Chondrocyte (in vitro differentiated cells): Measurements from ENCODE around the gene PBOV1. TPM values are rescaled to one million over a fixed set of nuclear protein-coding genes. Genes with fewer than 3 reads are reported as not detected.

ENCODE experiments used
- DNase-seq: peaks from one replicate; pipeline ENCODE4 v3.0.0; 2021; ENCODE audit warnings: mixed read lengths, low spot score
- H3K27ac Mint-ChIP-seq: one replicate; pipeline ENCODE4 v1.8.0; 2021; ENCODE audit warnings: mild to moderate bottlenecking, moderate library complexity, mixed read lengths; ENCODE audit not compliant: unreplicated experiment
- H3K27me3 Mint-ChIP-seq: 2 replicates; pipeline ENCODE4 v1.8.0; 2021; ENCODE audit warnings: low read depth, mixed read lengths
- H3K36me3 Mint-ChIP-seq: 2 replicates; pipeline ENCODE4 v1.8.0; 2021; ENCODE audit warnings: low read depth, mixed read lengths
- H3K4me1 Mint-ChIP-seq: 2 replicates; pipeline ENCODE4 v1.8.0; 2021; ENCODE audit warnings: low read depth, mild to moderate bottlenecking, mixed read lengths
- H3K4me3 Mint-ChIP-seq: one replicate; pipeline ENCODE4 v1.8.0; 2021; ENCODE audit warnings: mild to moderate bottlenecking, moderate library complexity, mixed read lengths; ENCODE audit not compliant: unreplicated experiment
- H3K9me3 Mint-ChIP-seq: 2 replicates; pipeline ENCODE4 v1.8.0; 2021; ENCODE audit warnings: low read depth, mixed read lengths
- total RNA-seq: library from RNA; stranded (reverse); gene quantifications from 3 replicates; pipeline ENCODE4 v1.2.1, GENCODE V29; 2021
- TF ChIP-seq, protein P1 (sequence below): fragments of 200-600 bp; sonication (generic); IDR thresholded peaks from 2 replicates; pipeline ENCODE4 v1.5.0; 2021; ENCODE audit warnings: antibody characterized with exemption, mild to moderate bottlenecking, moderate library complexity

Gene PBOV1
- total RNA-seq, 1 donor from 2014 or later, result not detected

DNA sequence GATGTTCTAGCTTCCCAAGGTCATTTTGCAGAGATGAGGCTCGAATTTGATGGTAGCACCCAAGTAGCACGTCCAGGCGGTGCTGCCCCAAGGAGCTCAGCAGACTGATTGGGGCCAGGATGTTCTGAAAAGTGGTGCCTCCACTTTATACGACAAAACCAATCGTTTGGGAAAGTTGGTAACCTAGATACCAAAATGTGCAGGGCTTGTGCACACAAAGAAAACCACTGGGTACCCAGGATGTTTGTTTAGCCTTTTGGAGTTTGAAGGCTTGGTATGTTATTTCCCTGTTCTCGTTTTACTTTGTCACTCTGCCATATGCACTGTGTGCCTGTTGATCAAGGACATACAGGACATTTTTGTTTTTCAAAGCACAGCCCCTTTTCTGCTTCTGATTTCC is 40.7 kb upstream of the PBOV1 start:
- H3K36me3 Mint-ChIP-seq, result peaks cover 4% of the 10 kb centered on the region

DNA sequence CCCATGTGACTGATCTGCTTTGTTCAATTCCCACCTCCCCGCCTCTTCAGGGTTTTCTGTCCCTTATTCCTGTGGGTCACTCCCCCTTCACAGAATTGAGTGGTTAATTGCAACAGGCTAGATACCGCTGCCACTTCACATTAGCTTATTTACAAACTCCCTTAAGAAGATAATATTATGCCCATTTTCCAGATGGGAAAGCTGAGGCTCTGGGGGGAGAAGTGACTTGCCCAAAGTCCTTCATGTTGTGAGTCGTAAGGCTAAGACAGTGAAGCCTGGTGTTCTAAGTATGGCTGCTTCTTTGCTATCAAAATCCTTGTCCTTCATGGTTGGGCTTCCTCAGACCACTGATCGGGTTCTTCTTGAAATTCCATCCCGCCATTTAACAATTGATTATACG is 39.9 kb upstream of the PBOV1 start:
- Mint-ChIP-seq H3K36me3 (peaks cover 4% of the 10 kb centered on the region), H3K27me3 (no peaks in the 10 kb centered on the region), H3K4me1 (no peaks in the 10 kb centered on the region), H3K9me3 (no peaks in the 10 kb centered on the region), H3K27ac (no peak overlapping the region), H3K4me3 (no peak overlapping the region)
- TF ChIP-seq, protein P1, sequence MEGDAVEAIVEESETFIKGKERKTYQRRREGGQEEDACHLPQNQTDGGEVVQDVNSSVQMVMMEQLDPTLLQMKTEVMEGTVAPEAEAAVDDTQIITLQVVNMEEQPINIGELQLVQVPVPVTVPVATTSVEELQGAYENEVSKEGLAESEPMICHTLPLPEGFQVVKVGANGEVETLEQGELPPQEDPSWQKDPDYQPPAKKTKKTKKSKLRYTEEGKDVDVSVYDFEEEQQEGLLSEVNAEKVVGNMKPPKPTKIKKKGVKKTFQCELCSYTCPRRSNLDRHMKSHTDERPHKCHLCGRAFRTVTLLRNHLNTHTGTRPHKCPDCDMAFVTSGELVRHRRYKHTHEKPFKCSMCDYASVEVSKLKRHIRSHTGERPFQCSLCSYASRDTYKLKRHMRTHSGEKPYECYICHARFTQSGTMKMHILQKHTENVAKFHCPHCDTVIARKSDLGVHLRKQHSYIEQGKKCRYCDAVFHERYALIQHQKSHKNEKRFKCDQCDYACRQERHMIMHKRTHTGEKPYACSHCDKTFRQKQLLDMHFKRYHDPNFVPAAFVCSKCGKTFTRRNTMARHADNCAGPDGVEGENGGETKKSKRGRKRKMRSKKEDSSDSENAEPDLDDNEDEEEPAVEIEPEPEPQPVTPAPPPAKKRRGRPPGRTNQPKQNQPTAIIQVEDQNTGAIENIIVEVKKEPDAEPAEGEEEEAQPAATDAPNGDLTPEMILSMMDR, result no peak
- DNase-seq, result no peak

More for the DNA sequence above, 40.7 kb upstream of the PBOV1 start:
- Mint-ChIP-seq H3K27me3 (no peaks in the 10 kb centered on the region), H3K4me1 (no peaks in the 10 kb centered on the region), H3K9me3 (no peaks in the 10 kb centered on the region), H3K27ac (no peak overlapping the region), H3K4me3 (no peak overlapping the region)
- DNase-seq, result no peak
- TF ChIP-seq, protein P1, result no peak

DNA sequence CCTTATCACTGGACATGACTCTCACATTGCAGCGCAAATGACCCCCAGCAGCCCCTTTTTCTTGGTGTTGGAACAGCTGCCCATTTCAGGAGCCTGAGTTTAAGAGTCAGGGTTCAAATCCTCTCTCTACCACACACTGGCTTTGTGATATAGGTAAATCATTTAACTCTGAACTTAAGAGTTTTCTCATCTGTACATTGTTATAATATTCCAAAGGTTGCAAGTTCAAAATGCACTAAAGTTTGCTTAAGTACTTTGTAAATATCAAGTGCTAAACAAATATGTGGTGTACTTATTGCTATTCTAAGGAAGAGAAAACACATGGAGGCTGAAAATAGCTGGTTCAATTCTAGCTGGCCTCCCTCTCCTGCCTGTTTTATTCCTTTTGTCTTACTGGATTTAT is 39.3 kb upstream of the PBOV1 start:
- TF ChIP-seq, protein P1, result no peak
- Mint-ChIP-seq H3K27me3 (no peaks in the 10 kb centered on the region), H3K27ac (no peak overlapping the region), H3K36me3 (peaks cover under 1% of the 10 kb centered on the region), H3K9me3 (no peaks in the 10 kb centered on the region), H3K4me1 (no peaks in the 10 kb centered on the region), H3K4me3 (no peak overlapping the region)
- no peak for DNase-seq

DNA sequence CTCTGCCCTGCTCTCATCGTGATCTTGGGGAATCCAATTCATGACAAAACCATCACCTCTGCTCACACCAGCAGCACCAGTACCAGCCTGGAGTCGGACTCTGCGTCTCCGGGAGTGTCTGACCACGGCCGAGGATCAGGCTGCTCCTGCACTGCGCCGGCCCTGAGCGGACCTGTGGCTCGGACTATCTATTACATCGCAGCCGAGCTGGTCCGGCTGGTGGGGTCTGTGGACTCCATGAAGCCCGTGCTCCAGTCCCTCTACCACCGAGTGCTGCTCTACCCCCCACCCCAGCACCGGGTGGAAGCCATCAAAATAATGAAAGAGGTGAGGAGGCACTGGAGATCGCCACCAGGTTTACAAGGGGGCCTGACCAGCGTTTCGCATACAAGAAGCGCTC is 37.2 kb upstream of the PBOV1 start:
- H3K4me1 Mint-ChIP-seq, result peaks cover 3% of the 10 kb centered on the region
- no peaks in the 10 kb centered on the region for H3K27me3 Mint-ChIP-seq
- H3K4me3 Mint-ChIP-seq, result no peak overlapping the region
- no peaks in the 10 kb centered on the region for H3K9me3 Mint-ChIP-seq
- TF ChIP-seq, protein P1, result no peak
- H3K36me3 Mint-ChIP-seq, result no peaks in the 10 kb centered on the region
- DNase-seq, result no peak
- no peak overlapping the region for H3K27ac Mint-ChIP-seq

DNA sequence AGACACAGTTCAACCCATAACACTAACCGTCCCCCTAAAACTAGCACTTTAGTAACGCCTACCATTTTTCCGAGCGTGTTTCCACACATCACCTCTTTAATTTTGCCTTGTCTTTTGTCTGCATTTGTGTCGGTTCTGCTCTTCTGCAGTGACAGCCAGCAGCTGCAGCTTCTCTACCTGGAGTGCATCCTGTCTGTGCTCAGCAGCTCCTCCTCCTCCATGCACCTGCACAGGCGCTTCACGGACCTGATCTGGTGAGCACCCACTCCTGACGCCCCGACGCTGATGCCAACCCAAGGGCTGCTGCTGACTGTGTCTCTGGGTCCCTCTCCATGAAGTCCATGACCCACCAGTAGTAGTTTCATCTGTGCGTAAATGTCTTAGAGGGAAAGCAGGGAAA is 35.4 kb upstream of the PBOV1 start:
- H3K9me3 Mint-ChIP-seq, result no peaks in the 10 kb centered on the region
- TF ChIP-seq, protein P1, result no peak
- DNase-seq, result no peak
- no peak overlapping the region for H3K4me3 Mint-ChIP-seq
- no peaks in the 10 kb centered on the region for H3K27me3 Mint-ChIP-seq
- H3K4me1 Mint-ChIP-seq, result peaks cover 3% of the 10 kb centered on the region
- H3K36me3 Mint-ChIP-seq, result no peaks in the 10 kb centered on the region
- H3K27ac Mint-ChIP-seq, result no peak overlapping the region
